Measurements from ENCODE around the gene GREB1L.

Gene GREB1L

DNA sequence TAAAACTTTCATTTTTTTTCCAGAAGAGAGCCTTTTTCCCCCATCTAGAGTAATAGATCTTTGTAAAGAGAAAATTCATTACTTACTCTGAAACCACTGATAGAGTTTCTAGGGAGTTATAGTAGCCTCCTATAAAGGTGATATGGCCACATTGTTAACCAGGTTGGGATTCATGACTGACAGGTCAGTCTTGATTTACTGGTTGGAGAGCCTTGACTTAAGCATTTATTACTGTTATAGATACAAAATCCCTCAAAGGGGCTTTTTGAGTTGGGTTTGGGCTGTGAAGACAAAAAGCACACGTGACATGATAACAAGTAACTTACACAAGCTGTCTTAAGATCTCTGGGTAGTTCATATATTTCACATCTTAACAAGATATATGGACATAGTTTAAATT lies 141.0 kb downstream of the GREB1L start:
- Mint-ChIP-seq H3K27me3 (ENCODE audit: low read depth) (no peaks in the 10 kb centered on the region), H3K4me3 (no peak overlapping the region), H3K36me3 (ENCODE audit: low read depth) (no peaks in the 10 kb centered on the region), H3K4me1 (no peaks in the 10 kb centered on the region), H3K27ac (no peak overlapping the region), H3K9me3 (no peaks in the 10 kb centered on the region)
- TF ChIP-seq, protein P1, sequence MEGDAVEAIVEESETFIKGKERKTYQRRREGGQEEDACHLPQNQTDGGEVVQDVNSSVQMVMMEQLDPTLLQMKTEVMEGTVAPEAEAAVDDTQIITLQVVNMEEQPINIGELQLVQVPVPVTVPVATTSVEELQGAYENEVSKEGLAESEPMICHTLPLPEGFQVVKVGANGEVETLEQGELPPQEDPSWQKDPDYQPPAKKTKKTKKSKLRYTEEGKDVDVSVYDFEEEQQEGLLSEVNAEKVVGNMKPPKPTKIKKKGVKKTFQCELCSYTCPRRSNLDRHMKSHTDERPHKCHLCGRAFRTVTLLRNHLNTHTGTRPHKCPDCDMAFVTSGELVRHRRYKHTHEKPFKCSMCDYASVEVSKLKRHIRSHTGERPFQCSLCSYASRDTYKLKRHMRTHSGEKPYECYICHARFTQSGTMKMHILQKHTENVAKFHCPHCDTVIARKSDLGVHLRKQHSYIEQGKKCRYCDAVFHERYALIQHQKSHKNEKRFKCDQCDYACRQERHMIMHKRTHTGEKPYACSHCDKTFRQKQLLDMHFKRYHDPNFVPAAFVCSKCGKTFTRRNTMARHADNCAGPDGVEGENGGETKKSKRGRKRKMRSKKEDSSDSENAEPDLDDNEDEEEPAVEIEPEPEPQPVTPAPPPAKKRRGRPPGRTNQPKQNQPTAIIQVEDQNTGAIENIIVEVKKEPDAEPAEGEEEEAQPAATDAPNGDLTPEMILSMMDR (IDR thresholded peaks at IDR 0.05; ENCODE audit: unreplicated experiment in 3 of 3), result no peak

DNA sequence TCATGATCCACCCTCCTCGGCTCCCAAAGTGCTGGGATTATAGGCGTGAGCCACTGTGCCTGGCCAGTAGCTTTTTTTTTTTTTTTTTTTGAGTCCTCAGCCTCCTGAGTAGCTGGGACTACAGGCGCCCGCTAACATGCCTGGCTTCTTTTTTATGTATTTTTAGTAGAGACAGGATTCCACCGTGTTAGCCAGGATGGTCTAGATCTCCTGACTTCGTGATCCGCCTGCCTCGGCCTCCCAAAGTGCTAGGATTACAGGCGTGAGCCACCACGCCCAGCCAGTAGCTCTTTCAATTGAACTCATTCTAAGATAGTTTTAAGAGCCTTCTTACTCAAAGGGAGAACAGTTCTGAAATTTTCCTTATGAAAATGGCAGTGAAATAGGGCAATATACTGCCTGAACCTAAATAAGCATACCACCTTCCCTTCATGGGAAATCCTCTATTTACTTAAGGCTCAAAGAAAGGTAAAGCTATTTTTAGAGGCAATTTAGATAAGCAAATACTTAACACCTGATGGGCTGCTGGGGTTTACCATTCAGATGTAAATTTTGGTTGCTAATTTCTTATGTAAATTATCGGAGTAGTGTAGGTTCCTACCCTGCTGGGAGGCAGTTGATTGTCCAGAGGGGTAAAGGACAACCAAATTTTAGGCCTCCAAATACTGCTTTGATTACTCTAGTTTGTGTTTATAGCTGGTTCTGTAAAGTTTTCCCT lies 144.7 kb downstream of the GREB1L start:
- H3K4me1 Mint-ChIP-seq, result no peaks in the 10 kb centered on the region
- no peak overlapping the region for H3K4me3 Mint-ChIP-seq
- no peaks in the 10 kb centered on the region for H3K9me3 Mint-ChIP-seq
- no peaks in the 10 kb centered on the region for H3K36me3 Mint-ChIP-seq (ENCODE audit: low read depth)
- H3K27ac Mint-ChIP-seq, result no peak overlapping the region
- no peaks in the 10 kb centered on the region for H3K27me3 Mint-ChIP-seq (ENCODE audit: low read depth)
- TF ChIP-seq, protein P1 (IDR thresholded peaks at IDR 0.05; ENCODE audit: unreplicated experiment in 3 of 3), result no peak

DNA sequence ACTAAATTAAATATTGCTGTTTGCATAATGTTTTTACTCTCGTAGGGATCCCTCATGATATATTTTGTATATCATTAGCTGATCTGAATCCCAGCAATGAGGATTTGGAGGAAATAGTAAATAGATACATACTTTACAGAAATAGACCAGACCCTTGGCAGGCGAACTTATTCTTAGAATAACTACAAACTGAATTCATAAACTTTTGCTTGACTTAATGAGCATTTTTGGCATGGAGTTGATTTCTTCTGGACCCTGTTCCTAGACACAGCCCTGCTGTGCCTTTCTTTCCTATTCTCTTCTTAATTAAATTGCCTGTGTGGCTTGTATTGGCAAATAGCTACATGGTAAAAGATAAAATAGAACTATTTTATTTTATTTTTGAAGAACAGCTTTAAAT lies 145.9 kb downstream of the GREB1L start:
- H3K4me1 Mint-ChIP-seq, result no peaks in the 10 kb centered on the region
- no peak overlapping the region for H3K4me3 Mint-ChIP-seq
- no peaks in the 10 kb centered on the region for H3K36me3 Mint-ChIP-seq (ENCODE audit: low read depth)
- H3K27ac Mint-ChIP-seq, result no peak overlapping the region
- H3K9me3 Mint-ChIP-seq, result no peaks in the 10 kb centered on the region
- no peaks in the 10 kb centered on the region for H3K27me3 Mint-ChIP-seq (ENCODE audit: low read depth)
- TF ChIP-seq, protein P1 (IDR thresholded peaks at IDR 0.05; ENCODE audit: unreplicated experiment in 3 of 3), result no peak

DNA sequence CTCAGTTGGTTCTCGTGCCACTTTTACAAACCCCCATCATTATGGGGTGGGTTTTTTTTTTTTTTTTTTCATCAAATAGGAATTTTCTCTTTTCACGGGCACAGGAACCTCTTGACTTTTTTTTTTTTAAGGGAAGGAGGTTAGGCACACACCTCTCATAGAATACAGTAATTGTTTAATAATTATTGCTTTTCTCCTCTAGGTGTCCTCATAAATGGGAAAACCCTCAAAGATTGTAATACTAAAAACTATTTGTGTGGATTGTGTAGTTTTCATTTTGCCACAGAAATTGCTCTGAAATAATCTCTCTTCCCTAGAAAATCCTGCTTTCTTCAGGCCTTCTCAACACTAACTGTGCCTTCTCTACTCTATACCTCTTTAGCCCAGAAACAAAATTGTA lies 147.3 kb downstream of the GREB1L start:
- H3K36me3 Mint-ChIP-seq (ENCODE audit: low read depth), result no peaks in the 10 kb centered on the region
- TF ChIP-seq, protein P1 (IDR thresholded peaks at IDR 0.05; ENCODE audit: unreplicated experiment in 3 of 3), result no peak
- H3K4me1 Mint-ChIP-seq, result no peaks in the 10 kb centered on the region
- H3K9me3 Mint-ChIP-seq, result no peaks in the 10 kb centered on the region
- H3K27me3 Mint-ChIP-seq (ENCODE audit: low read depth), result no peaks in the 10 kb centered on the region
- H3K4me3 Mint-ChIP-seq, result no peak overlapping the region
- H3K27ac Mint-ChIP-seq, result no peak overlapping the region

DNA sequence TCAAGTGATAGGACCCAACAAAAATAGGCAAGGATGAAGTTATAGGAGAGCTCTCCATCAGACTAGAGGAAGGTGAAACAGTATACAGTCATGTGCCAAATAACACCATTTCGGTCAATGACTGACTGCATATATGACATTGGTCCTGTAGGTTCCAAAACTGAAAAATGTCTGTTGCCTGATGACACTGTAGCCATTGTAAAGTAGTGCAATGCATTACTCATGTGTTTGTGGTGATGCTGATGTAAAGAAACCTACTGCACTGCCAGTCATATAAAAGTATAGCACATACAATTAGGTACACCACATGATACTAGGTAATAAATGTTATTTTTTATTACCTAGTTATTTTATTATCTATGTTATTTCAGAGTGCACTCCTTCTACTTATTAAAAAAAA lies 147.9 kb downstream of the GREB1L start:
- H3K36me3 Mint-ChIP-seq (ENCODE audit: low read depth), result no peaks in the 10 kb centered on the region
- no peak overlapping the region for H3K4me3 Mint-ChIP-seq
- no peaks in the 10 kb centered on the region for H3K9me3 Mint-ChIP-seq
- no peak overlapping the region for H3K27ac Mint-ChIP-seq
- no peaks in the 10 kb centered on the region for H3K4me1 Mint-ChIP-seq
- TF ChIP-seq, protein P1 (IDR thresholded peaks at IDR 0.05; ENCODE audit: unreplicated experiment in 3 of 3), result no peak
- H3K27me3 Mint-ChIP-seq (ENCODE audit: low read depth), result no peaks in the 10 kb centered on the region

DNA sequence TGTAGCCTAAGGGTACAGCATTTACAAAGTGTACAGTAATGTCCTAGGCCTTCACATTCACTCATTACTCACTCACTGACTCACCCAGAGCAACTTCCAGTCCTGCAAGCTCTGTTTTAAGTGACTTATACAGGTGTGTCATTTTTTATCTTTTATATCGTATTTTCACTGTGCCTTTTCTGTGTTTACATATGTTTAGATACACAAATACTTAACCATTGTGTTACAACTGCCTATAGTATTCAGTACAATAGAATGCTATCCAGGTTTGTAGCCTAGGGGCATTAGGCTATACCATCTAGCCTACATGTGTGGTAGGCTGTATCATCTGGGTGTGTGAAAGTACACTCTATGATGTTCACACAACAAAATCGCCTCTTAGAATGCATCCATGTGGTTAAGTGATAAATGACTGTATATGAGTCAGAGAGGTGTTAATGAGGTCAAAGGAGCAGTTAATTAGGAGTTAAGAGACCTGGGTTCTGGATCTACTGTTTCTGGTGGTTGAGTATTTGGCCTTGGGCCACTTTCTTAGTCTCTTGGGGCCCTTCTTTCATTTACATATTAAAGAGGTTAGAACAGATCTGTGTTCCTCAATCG lies 149.1 kb downstream of the GREB1L start:
- no peaks in the 10 kb centered on the region for H3K36me3 Mint-ChIP-seq (ENCODE audit: low read depth)

More for the DNA sequence above, 149.1 kb downstream of the GREB1L start:
- Mint-ChIP-seq H3K27me3 (ENCODE audit: low read depth) (no peaks in the 10 kb centered on the region), H3K9me3 (no peaks in the 10 kb centered on the region), H3K27ac (no peak overlapping the region), H3K4me1 (no peaks in the 10 kb centered on the region), H3K4me3 (no peak overlapping the region)
- TF ChIP-seq, protein P1 (IDR thresholded peaks at IDR 0.05; ENCODE audit: unreplicated experiment in 3 of 3), result no peak
